IPS DF 6.9 (cell line): ENCODE measurements around the gene ROPN1.
"Not testable (repeated sequence)": the region's sequence is repeated elsewhere in the genome, so short reads cannot be mapped to it uniquely, and the experiment has no call there.

Experiments used
- DNase-seq: peaks from one replicate; pipeline ENCODE4 v3.0.0-alpha.2; 2013; ENCODE audit warnings: low read depth, low spot score
- H3K27ac ChIP-seq: one replicate; pipeline ENCODE4 v1.5.1; 2013; ENCODE audit warnings: low read length, control low read depth
- H3K27me3 ChIP-seq: 2 replicates; pipeline ENCODE4 v1.6.1; 2013; ENCODE audit warnings: mild to moderate bottlenecking, low read length; ENCODE audit not compliant: control insufficient read depth, insufficient read depth
- H3K36me3 ChIP-seq: 2 replicates; pipeline ENCODE4 v1.6.1; 2013; ENCODE audit warnings: low read length; ENCODE audit not compliant: control insufficient read depth, insufficient read depth
- H3K4me1 ChIP-seq: 2 replicates; pipeline ENCODE4 v1.6.1; 2013; ENCODE audit warnings: low read length; ENCODE audit not compliant: control insufficient read depth, insufficient read depth
- H3K4me3 ChIP-seq: 2 replicates; pipeline ENCODE4 v1.5.1; 2013; ENCODE audit warnings: mild to moderate bottlenecking, low read length
- H3K9me3 ChIP-seq: 2 replicates; pipeline ENCODE4 v1.6.1; 2013; ENCODE audit warnings: low read length, inconsistent platforms; ENCODE audit not compliant: control insufficient read depth, insufficient read depth
- WGBS: extraction: QIAGEN DNeasy Blood & Tissue Kit; methylation state at CpG from one replicate; pipeline ENCODE4 v1.1.7; 2013; ENCODE audit warnings: mixed read lengths, missing lambda C conversion rate; ENCODE audit not compliant: insufficient read length, insufficient coverage; 5-methylcytosine and 5-hydroxymethylcytosine counted together

The ROPN1 gene

GRCh38 chr3:123991730-123992588, at the start of gene ROPN1:
Gene ROPN1, minus strand, starts transcription at chr3:123992124. Its CDS starts 11,643 bp downstream, at chr3:123980481.
- H3K36me3 ChIP-seq, DNase-seq, H3K4me3 ChIP-seq, H3K27me3 ChIP-seq, H3K27ac ChIP-seq, H3K9me3 ChIP-seq, H3K4me1 ChIP-seq: not testable (repeated sequence)
- WGBS, result no CpG with 5 or more reads among the region's 49 CpGs

DNA sequence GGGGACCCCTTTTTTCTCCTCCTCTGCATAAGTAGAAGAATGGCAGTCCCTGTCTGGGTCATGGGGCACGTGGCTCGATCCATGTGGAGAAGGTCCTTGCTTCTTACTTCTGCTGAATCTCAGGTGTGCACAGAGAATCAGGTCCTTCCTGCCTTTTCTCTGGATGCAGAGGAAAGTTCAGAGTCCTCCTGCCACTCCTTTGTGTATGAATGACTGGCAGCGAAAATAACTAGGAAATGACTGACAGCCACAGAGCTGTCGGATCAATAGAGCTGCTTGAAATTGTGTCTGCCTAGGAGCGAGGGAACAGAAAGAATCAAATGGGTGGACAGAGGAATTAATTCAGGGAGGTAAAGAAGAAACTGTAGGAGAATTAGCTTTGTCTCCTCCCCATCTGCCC, 49.6 kb upstream of the ROPN1 start:
- WGBS, result no CpG with 5 or more reads among the region's 5 CpGs

GRCh38 chr3:124037326-124037725, 45.4 kb upstream of the ROPN1 start:
- no peak for DNase-seq
- H3K4me3 ChIP-seq, result no peak overlapping the region
- no peaks in the 10 kb centered on the region for H3K36me3 ChIP-seq
- H3K4me1 ChIP-seq, result peaks cover 3% of the 10 kb centered on the region
- H3K9me3 ChIP-seq, result no peaks in the 10 kb centered on the region
- H3K27ac ChIP-seq, result no peak overlapping the region
- H3K27me3 ChIP-seq, result peaks cover 14% of the 10 kb centered on the region

More for the DNA sequence above, 49.6 kb upstream of the ROPN1 start:
- no peak overlapping the region for H3K27ac ChIP-seq
- H3K9me3 ChIP-seq, result no peaks in the 10 kb centered on the region
- no peaks in the 10 kb centered on the region for H3K27me3 ChIP-seq
- no peak overlapping the region for H3K4me3 ChIP-seq
- no peaks in the 10 kb centered on the region for H3K36me3 ChIP-seq
- H3K4me1 ChIP-seq, result no peaks in the 10 kb centered on the region
- DNase-seq, result no peak

GRCh38 chr3:124036214-124036613, 44.3 kb upstream of the ROPN1 start:
- not testable (repeated sequence) for H3K27ac ChIP-seq, H3K4me1 ChIP-seq, DNase-seq, H3K4me3 ChIP-seq, H3K9me3 ChIP-seq, H3K36me3 ChIP-seq
- H3K27me3 ChIP-seq, result peaks cover 17% of the 10 kb centered on the region
- WGBS, result no CpG with 5 or more reads among the region's 3 CpGs

DNA sequence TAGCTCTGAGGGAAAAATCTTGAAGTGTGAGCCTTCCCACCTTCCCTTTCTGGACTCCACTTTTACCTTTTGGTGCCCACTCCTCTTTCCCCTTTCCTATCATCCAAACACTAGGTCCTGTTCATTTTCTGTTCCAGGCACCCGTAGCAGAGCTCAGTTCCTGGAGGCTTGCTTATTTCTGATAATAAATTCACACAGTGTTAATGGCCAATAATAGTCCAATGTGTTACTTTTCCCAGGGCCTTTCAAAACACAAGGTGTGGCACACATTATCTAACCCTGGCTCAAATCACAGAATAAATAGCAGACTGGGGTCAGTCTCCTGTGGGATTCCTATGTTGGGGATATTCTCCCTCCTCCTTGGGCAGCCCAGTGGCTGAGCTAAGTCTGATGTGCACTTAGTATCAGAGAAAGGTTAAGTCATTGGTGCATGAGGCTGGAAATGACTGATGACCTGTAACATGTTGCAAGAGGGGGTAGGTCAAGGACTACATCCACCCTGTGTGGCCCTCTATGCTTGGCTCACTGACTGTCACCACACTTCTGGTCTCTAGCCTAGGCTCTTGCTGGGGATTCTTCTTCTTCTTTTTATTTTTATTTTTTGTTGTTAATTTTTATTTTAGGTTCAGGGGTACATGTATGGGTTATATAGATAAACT, 43.7 kb upstream of the ROPN1 start:
- Histone ChIP-seq H3K4me1 (peaks cover 3% of the 10 kb centered on the region), H3K4me3 (no peak overlapping the region), H3K27me3 (peaks cover 17% of the 10 kb centered on the region), H3K27ac (no peak overlapping the region), H3K9me3 (no peaks in the 10 kb centered on the region), H3K36me3 (no peaks in the 10 kb centered on the region)
- no CpG with 5 or more reads among the region's 1 CpG for WGBS
- DNase-seq, result no peak

GRCh38 chr3:124034844-124035152, 42.9 kb upstream of the ROPN1 start:
- H3K27ac ChIP-seq, result no peak overlapping the region
- no peaks in the 10 kb centered on the region for H3K36me3 ChIP-seq
- no CpG with 5 or more reads among the region's 1 CpG for WGBS
- no peak overlapping the region for H3K4me3 ChIP-seq
- no peak for DNase-seq
- no peaks in the 10 kb centered on the region for H3K9me3 ChIP-seq
- H3K27me3 ChIP-seq, result peaks cover 17% of the 10 kb centered on the region
- peaks cover 3% of the 10 kb centered on the region for H3K4me1 ChIP-seq

DNA sequence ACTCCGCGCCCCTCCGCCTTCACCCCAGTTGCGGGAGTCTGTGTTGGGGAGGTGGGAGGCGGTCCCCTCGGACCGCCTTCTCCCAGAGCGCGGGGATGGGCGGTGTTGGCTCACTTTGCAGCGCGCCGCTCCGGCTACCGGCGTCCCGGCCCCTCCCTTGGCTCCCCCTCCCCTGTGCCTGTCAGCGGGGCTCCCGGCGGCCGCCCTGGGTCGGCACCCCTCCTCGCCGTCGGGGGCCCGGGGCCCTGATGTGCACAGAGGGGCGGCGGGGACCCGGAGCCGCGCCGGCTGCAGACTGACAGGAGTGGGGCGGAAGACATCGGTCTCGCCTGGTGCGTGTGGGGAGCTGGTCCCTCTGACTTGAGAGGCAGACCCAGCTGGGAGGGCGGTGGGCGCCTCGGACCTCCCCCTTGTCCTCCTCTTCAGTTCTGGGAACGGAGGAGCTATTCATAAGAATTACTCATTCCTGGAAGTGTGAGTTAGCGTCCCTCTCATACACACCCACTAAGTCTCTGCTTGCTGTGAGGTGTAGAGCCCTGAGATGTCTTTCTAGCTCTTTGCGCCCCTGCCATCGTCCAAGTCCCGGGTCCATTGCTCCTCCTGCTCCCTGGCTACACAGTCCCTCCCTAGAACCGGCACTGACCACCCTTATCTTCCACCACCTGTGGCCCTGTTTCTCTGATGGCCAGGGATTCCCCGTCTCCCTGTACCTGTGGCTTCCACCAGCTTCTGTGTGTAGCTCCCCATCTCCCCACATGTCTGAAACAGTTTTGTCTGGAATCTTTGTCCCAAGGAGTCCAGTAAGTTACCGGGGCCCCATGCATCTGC, 42.3 kb upstream of the ROPN1 start:
- peak overlapping the region; percentile 68; the same call in 1 of the 2 replicates for H3K4me3 ChIP-seq
- no peaks in the 10 kb centered on the region for H3K9me3 ChIP-seq
- peaks cover 17% of the 10 kb centered on the region for H3K27me3 ChIP-seq
- no CpG with 5 or more reads among the region's 47 CpGs for WGBS
- no peak overlapping the region for H3K27ac ChIP-seq
- no peaks in the 10 kb centered on the region for H3K36me3 ChIP-seq
- no peak for DNase-seq
- H3K4me1 ChIP-seq, result peaks cover 3% of the 10 kb centered on the region

DNA sequence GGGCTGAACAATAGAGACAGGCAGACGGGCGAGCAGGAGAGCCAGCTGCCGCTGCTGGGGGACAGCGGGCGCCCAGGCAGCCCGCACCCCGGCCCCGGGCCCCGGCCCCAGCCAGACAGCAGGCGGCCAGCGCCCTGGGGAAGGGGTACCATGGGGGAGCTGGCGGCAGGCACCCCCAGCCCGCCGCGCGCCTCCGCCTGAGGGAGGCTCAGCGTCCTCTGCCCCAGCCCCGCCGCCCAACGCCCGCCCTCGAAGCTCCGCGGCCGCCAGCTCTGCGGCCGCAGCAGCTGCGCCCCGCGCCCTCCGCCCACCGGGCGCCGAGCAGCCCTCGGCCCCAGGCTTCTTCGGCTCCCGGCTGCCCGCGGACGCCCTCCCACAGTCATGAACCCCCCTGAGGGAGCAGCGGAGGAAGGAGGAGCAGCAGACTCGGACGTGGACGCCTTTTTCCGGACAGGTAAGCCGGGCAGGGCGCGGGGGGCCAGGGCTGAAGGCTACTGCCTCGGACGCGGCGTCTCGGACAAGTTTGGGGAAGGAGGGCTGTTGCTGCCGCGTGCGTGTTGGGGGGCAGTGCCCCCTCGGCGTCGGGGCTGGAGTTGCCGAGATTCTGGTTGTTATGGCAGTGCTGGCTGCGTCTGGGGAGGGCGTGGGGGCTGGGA, 41.6 kb upstream of the ROPN1 start, which contains the start of gene KALRN:
KALRN (plus strand) TSS at position 10 of the 656 bp plus-strand sequence.
- H3K4me3 ChIP-seq, result peak within 1 kb of the TSS; percentile 68
- H3K36me3 ChIP-seq, result no peaks in the 10 kb centered on the region
- H3K27me3 ChIP-seq, result peaks cover 17% of the 10 kb centered on the region
- H3K27ac ChIP-seq, result no peak within 1 kb of the TSS
- no CpG with 5 or more reads among the region's 63 CpGs for WGBS
- no peak for DNase-seq
- peaks cover 3% of the 10 kb centered on the region for H3K4me1 ChIP-seq
- H3K9me3 ChIP-seq, result no peaks in the 10 kb centered on the region

DNA sequence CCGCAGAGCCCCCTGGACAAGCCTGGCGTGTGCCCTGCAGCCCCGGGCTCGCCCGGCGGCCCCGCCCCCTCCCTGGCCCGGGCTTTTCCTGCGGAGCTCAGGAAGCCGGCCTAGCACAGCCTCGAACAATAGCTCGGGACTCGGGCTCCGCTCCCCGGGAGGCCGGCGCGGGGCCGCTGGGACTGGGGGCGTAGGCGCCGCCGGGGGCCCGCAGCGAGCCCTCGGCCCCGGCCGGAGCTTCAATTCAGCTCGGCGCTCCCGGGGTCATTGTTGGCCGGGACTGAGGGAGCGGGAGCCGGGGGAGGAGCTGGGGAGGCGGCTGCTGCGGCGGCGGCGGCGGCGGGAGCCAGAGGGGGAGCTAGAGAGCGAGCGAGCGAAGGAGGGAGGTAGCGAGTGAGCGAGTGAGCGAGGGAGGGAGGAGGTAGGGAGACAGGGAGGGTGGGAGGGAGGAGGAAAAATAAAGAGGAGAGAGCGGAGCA, 41.0 kb upstream of the ROPN1 start:
- Histone ChIP-seq H3K27me3 (peaks cover 17% of the 10 kb centered on the region), H3K36me3 (no peaks in the 10 kb centered on the region), H3K9me3 (no peaks in the 10 kb centered on the region), H3K4me1 (peaks cover 3% of the 10 kb centered on the region), H3K4me3 (peak overlapping the region; percentile 68; the same call in 1 of the 2 replicates), H3K27ac (no peak overlapping the region)
- WGBS, result no CpG with 5 or more reads among the region's 48 CpGs
- DNase-seq, result peak; percentile 37
